Neural cell (in vitro differentiated cells): ENCODE results near the gene EPC1.

Experiments used
- EP300 ChIP-seq: fragments of 450-650 bp; conservative IDR thresholded peaks from 2 replicates; pipeline ENCODE4 v1.6.1; 2014; ENCODE audit warnings: antibody characterized with exemption, mild to moderate bottlenecking, moderate library complexity; ENCODE audit not compliant: poor library complexity, severe bottlenecking
- TAF1 ChIP-seq: IDR thresholded peaks from 2 replicates; pipeline ENCODE4 v1.6.1; 2012; ENCODE audit warnings: low read depth
- TF ChIP-seq, protein P1 (sequence below): fragments of 450-650 bp; IDR thresholded peaks from 2 replicates; pipeline ENCODE4 v1.5.1; 2014; ENCODE audit warnings: antibody characterized with exemption, mild to moderate bottlenecking, moderate library complexity; ENCODE audit not compliant: poor library complexity, severe bottlenecking

DNA sequence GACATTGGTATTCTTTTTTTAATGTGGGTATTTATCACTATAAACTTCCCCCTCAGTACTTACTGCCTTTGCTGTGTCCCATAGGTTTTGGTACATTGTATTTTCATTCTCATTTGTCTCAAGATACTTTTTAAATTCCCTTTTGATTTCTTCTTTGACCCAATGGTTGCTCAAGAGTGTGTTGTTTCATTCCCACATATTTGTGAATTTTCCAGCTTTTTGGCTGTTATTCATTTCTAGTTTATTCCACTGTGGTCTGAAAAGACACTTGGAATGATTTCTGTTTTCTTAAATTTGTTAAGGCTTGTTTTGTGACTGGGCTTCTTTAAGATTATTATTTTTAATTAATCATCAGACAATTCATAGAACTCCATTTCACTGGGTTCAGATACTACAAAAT is 105.0 kb downstream of the EPC1 start:
- TF ChIP-seq, protein P1, sequence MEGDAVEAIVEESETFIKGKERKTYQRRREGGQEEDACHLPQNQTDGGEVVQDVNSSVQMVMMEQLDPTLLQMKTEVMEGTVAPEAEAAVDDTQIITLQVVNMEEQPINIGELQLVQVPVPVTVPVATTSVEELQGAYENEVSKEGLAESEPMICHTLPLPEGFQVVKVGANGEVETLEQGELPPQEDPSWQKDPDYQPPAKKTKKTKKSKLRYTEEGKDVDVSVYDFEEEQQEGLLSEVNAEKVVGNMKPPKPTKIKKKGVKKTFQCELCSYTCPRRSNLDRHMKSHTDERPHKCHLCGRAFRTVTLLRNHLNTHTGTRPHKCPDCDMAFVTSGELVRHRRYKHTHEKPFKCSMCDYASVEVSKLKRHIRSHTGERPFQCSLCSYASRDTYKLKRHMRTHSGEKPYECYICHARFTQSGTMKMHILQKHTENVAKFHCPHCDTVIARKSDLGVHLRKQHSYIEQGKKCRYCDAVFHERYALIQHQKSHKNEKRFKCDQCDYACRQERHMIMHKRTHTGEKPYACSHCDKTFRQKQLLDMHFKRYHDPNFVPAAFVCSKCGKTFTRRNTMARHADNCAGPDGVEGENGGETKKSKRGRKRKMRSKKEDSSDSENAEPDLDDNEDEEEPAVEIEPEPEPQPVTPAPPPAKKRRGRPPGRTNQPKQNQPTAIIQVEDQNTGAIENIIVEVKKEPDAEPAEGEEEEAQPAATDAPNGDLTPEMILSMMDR, result no peak
- TF ChIP-seq EP300 (no peak), TAF1 (no peak)
